HepG2 (cell line): ENCODE results near the gene TCF12. TPM values are rescaled to one million over a fixed set of nuclear protein-coding genes. Genes with fewer than 3 reads are reported as not detected.

ENCODE experiments used
- ATAC-seq: fragments of 200-7000 bp; cut with Tn5 transposase; 3 replicates; pipeline ENCODE4 v1.9.1; 2020; ENCODE audit warnings: mild to moderate bottlenecking, moderate library complexity
- BruUV-seq: library from RNA; stranded (reverse); fragments of 400-500 nt; replicated peaks from 2 replicates; lab custom pipeline; 2021; lab: Mats Ljungman, UMichigan
- CTCF ChIA-PET: fragments of 300-600 bp; formaldehyde crosslinking; extraction: SDS; loops from one replicate; lab custom pipeline; 2021; ENCODE audit warnings: low total read pairs, inconsistent platforms, low intra/inter-chr PET ratio; lab: Yijun Ruan, JAX
- POLR2A ChIA-PET: fragments of 350-600 bp; sonication (Branson Sonifier 250); formaldehyde crosslinking; loops from one replicate; lab custom pipeline; 2020; ENCODE audit warnings: antibody characterized with exemption, inconsistent platforms; lab: Yijun Ruan, JAX
- DNase-seq: peaks from one replicate; pipeline ENCODE4 v3.0.0-alpha.2; 2015; ENCODE audit warnings: low spot score
- FAIRE-seq: peaks from 3 replicates; lab custom pipeline; 2011; peaks lifted over from hg19 to GRCh38; lab: Jason Lieb, UNC
- H2AFZ ChIP-seq: one replicate; pipeline ENCODE4 v1.6.1; 2011; ENCODE audit warnings: low read length, inconsistent platforms
- H3K27ac ChIP-seq: fragments of 300-600 bp; 3 replicates; pipeline ENCODE4 v1.8.0; 2011; ENCODE audit warnings: mixed run types, mild to moderate bottlenecking, mixed read lengths, low read length, inconsistent platforms; ENCODE audit not compliant: insufficient read depth; ENCODE audit errors: extremely low read length
- H3K27me3 ChIP-seq, 2 experiments: fragments of 200-600 bp in 1 of 2; 2 replicates in 1 of 2; 3 replicates in 1 of 2; pipeline versions ENCODE4 v1.6.0 to v1.8.0; 2011; ENCODE audit warnings: low read length in 2 of 2, mild to moderate bottlenecking in 2 of 2, moderate library complexity in 2 of 2, inconsistent platforms in 1 of 2; ENCODE audit not compliant: insufficient read depth in 2 of 2, control insufficient read depth in 1 of 2
- H3K36me3 ChIP-seq, 2 experiments: fragments of 200-600 bp in 1 of 2; replicated peaks in 1 of 2; 2 replicates in 1 of 2; 3 replicates in 1 of 2; pipeline versions ENCODE4 v1.5.1 to v1.8.0; 2011; ENCODE audit warnings: low read length in 2 of 2, inconsistent platforms in 1 of 2; ENCODE audit not compliant: insufficient read depth in 2 of 2, control insufficient read depth in 1 of 2
- H3K4me1 ChIP-seq: 2 replicates; pipeline ENCODE4 v1.5.1; 2012; ENCODE audit warnings: low read length, inconsistent platforms; ENCODE audit not compliant: insufficient read depth
- H3K4me2 ChIP-seq: 2 replicates; pipeline ENCODE4 v1.6.0; 2011; ENCODE audit warnings: low read depth, low read length, inconsistent platforms
- H3K4me3 ChIP-seq, 3 experiments: fragments of 200-600 bp in 1 of 3; sonication (generic), shearing (Covaris generic) in 1 of 3; replicated peaks in 1 of 3; 2 replicates each; pipeline ENCODE4 v1.5.1; 2011 to 2016; ENCODE audit warnings: low read length in 3 of 3, inconsistent platforms in 2 of 3, low read depth in 2 of 3, mild to moderate bottlenecking in 2 of 3, control low read depth in 1 of 3, mixed read lengths in 1 of 3; ENCODE audit not compliant: insufficient read depth in 1 of 3
- H3K79me2 ChIP-seq: one replicate; pipeline ENCODE4 v1.6.1; 2011; ENCODE audit warnings: low read length, inconsistent platforms; ENCODE audit not compliant: insufficient read depth
- H3K9ac ChIP-seq: 2 replicates; pipeline ENCODE4 v1.6.0; 2011; ENCODE audit warnings: mild to moderate bottlenecking, low read depth, low read length, inconsistent platforms; ENCODE audit not compliant: insufficient read depth
- H3K9me3 ChIP-seq: 2 replicates; pipeline ENCODE4 v1.5.1; 2012; ENCODE audit warnings: mild to moderate bottlenecking, low read length
- H4K20me1 ChIP-seq: 2 replicates; pipeline ENCODE4 v1.6.0; 2011; ENCODE audit warnings: inconsistent platforms, mild to moderate bottlenecking, low read length, moderate library complexity; ENCODE audit not compliant: insufficient read depth
- BRD4 ChIP-seq: sonication (generic); formaldehyde crosslinking; IDR thresholded peaks from 2 replicates; pipeline ENCODE4 v1.4.0; 2020; ENCODE audit warnings: missing genetic modification reagents
- FLYWCH1 ChIP-seq: sonication (generic); formaldehyde crosslinking; IDR thresholded peaks from 2 replicates; pipeline ENCODE4 v1.8.1; 2023; ENCODE audit warnings: mild to moderate bottlenecking, missing genetic modification reagents
- KLF16 ChIP-seq, 2 experiments: sonication (generic) in 1 of 2; formaldehyde crosslinking in 1 of 2; IDR thresholded peaks; 2 replicates each; pipeline versions ENCODE4 v1.6.1 to v1.8.0; 2016 to 2023; ENCODE audit warnings: missing genetic modification reagents in 2 of 2, missing compliant biosample characterization in 1 of 2
- NR3C1 ChIP-seq: sonication (generic); formaldehyde crosslinking; IDR thresholded peaks from 2 replicates; pipeline ENCODE4 v1.4.0; 2020; ENCODE audit warnings: missing genetic modification reagents
- RELA ChIP-seq: sonication (generic); formaldehyde crosslinking; IDR thresholded peaks from 2 replicates; pipeline ENCODE4 v1.4.0; 2020; ENCODE audit warnings: missing genetic modification reagents
- TSC22D2 ChIP-seq: sonication (generic); formaldehyde crosslinking; IDR thresholded peaks from 2 replicates; pipeline ENCODE4 v1.5.1; 2020; ENCODE audit warnings: missing genetic modification reagents, mild to moderate bottlenecking, borderline replicate concordance
- ZNF124 ChIP-seq: sonication (generic); formaldehyde crosslinking; IDR thresholded peaks from 2 replicates; pipeline ENCODE4 v1.4.0; 2020; ENCODE audit warnings: missing genetic modification reagents
- ZNF780A ChIP-seq: sonication (generic); formaldehyde crosslinking; IDR thresholded peaks from 2 replicates; pipeline ENCODE4 v1.8.0; 2022; ENCODE audit warnings: mild to moderate bottlenecking, missing genetic modification reagents, moderate library complexity
- ZSCAN12 ChIP-seq: sonication (generic); formaldehyde crosslinking; IDR thresholded peaks from 2 replicates; pipeline ENCODE4 v1.9.0; 2021; ENCODE audit warnings: mild to moderate bottlenecking, missing genetic modification reagents
- WGBS: methylation state at CpG from one replicate; pipeline ENCODE4 v1.1.6; 2017; ENCODE audit warnings: low lambda C conversion rate; 5-methylcytosine and 5-hydroxymethylcytosine counted together
- in situ Hi-C: cut with HindIII; loops from 2 replicates; pipeline ENCODE4 v1.10.0; 2017; ENCODE audit warnings: low pct_unique_long_range_greater_than_20kb; ENCODE audit not compliant: extremely low pct_ligation_motif_present
- intact Hi-C: fragments of 100-400 bp; cut with micrococcal nuclease; formaldehyde crosslinking; loops from one replicate; pipeline ENCODE4 v1.10.0; 2022; ENCODE audit not compliant: unreplicated experiment
- polyA plus RNA-seq, 8 experiments: library from polyadenylated mRNA; depleted of rRNA in 3 of 8; stranded (reverse) in 7 of 8; unstranded in 1 of 8; fragments of >200 nt; fragmentation: Illumina TruSeq in 4 of 8; extraction: Trizol in 4 of 8; gene quantifications; 2 replicates each; pipeline versions ENCODE4 v1.2.1 to v1.2.3, GENCODE V29; 2011 to 2016; ENCODE audit warnings: low read depth in 4 of 8, missing spikeins in 1 of 8, mixed read lengths in 1 of 8; ENCODE audit not compliant: insufficient read depth in 1 of 8
- total RNA-seq, 5 experiments: library from RNA; depleted of rRNA; stranded (reverse); fragments of >200 nt; fragmentation: Illumina TruSeq; extraction: Trizol; gene quantifications; 2 replicates each; pipeline ENCODE4 v1.2.3, GENCODE V29; 2016; ENCODE audit warnings: low read depth in 1 of 5
- TF ChIP-seq, protein P1 (sequence below): sonication (generic); formaldehyde crosslinking; IDR thresholded peaks from 2 replicates; pipeline ENCODE4 v1.4.0; 2020; ENCODE audit warnings: missing genetic modification reagents
- TF ChIP-seq, protein P2 (sequence below): fragments of 450-650 bp; IDR thresholded peaks from 2 replicates; pipeline ENCODE4 v1.6.1; 2017; ENCODE audit warnings: mild to moderate bottlenecking
- TF ChIP-seq, protein P3 (sequence below): sonication (generic); formaldehyde crosslinking; IDR thresholded peaks from 2 replicates; pipeline ENCODE4 v1.4.0; 2020; ENCODE audit warnings: missing genetic modification reagents
- TF ChIP-seq, protein P4 (sequence below): sonication (generic); formaldehyde crosslinking; IDR thresholded peaks from 2 replicates; pipeline ENCODE4 v1.8.0; 2022; ENCODE audit warnings: mild to moderate bottlenecking, missing genetic modification reagents, moderate library complexity

TCF12 gene
- total and polyA plus RNA-seq, 2 of the 13 experiments (the other 11 are each of a cell fraction or from before 2014, with no cell fraction given) = 48.6 to 51.1 TPM

DNA sequence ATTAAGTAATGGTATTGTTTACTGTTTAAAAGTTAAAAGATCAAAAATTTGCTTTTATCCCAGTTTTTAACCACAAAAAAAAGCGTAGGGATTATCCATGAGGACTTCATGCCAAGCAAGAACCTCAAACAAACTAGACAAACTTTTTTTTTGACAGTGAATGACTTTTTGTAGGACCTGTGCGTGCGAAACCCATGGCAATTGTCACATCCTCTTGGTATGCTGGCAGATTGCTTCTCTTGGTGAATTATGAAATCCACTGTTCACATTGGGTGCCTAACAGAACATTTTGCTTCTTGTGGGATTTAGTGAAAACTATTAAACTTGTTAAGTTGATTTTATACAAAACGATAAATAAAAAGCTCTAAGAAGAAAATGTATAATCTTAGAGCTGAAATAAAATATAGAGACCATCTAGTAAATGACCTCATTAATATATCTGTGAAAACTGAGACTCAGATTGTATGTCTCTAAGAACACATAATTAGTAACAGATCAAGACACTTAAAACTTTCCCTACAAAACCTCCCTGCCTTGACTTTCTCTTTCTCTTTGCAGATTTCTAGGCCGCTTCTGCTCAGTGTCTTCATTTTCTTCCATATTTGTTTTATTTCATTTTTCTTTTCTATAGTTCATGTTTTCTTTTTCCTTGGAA, 370.6 kb downstream of the TCF12 start:
- CTCF ChIA-PET = no interaction called here
- no peaks in the 10 kb centered on the region for H4K20me1 ChIP-seq
- H3K27me3 ChIP-seq = no peaks in the 10 kb centered on the region
- no peak overlapping the region for H3K4me3 ChIP-seq
- H3K9me3 ChIP-seq = no peaks in the 10 kb centered on the region
- FAIRE-seq = no peak
- no peak overlapping the region for H3K4me2 ChIP-seq
- H3K79me2 ChIP-seq = no peaks in the 10 kb centered on the region
- H3K27ac ChIP-seq = no peak overlapping the region
- no peak overlapping the region for H2AFZ ChIP-seq
- H3K4me1 ChIP-seq = no peaks in the 10 kb centered on the region
- TF ChIP-seq FLYWCH1 (CRISPR knock-in tag) (no peak), RELA (CRISPR knock-in tag) (no peak), KLF16 (CRISPR knock-in tag; IDR thresholded peaks at IDR 0.05) (no peak), ZNF780A (CRISPR knock-in tag) (no peak), ZNF124 (no peak), ZSCAN12 (CRISPR knock-in tag) (no peak), TSC22D2 (CRISPR knock-in tag) (no peak), BRD4 (CRISPR knock-in tag) (no peak), NR3C1 (CRISPR knock-in tag) (no peak)
- TF ChIP-seq, protein P1, sequence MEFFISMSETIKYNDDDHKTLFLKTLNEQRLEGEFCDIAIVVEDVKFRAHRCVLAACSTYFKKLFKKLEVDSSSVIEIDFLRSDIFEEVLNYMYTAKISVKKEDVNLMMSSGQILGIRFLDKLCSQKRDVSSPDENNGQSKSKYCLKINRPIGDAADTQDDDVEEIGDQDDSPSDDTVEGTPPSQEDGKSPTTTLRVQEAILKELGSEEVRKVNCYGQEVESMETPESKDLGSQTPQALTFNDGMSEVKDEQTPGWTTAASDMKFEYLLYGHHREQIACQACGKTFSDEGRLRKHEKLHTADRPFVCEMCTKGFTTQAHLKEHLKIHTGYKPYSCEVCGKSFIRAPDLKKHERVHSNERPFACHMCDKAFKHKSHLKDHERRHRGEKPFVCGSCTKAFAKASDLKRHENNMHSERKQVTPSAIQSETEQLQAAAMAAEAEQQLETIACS (CRISPR knock-in tag) = no peak
- TF ChIP-seq, protein P2, sequence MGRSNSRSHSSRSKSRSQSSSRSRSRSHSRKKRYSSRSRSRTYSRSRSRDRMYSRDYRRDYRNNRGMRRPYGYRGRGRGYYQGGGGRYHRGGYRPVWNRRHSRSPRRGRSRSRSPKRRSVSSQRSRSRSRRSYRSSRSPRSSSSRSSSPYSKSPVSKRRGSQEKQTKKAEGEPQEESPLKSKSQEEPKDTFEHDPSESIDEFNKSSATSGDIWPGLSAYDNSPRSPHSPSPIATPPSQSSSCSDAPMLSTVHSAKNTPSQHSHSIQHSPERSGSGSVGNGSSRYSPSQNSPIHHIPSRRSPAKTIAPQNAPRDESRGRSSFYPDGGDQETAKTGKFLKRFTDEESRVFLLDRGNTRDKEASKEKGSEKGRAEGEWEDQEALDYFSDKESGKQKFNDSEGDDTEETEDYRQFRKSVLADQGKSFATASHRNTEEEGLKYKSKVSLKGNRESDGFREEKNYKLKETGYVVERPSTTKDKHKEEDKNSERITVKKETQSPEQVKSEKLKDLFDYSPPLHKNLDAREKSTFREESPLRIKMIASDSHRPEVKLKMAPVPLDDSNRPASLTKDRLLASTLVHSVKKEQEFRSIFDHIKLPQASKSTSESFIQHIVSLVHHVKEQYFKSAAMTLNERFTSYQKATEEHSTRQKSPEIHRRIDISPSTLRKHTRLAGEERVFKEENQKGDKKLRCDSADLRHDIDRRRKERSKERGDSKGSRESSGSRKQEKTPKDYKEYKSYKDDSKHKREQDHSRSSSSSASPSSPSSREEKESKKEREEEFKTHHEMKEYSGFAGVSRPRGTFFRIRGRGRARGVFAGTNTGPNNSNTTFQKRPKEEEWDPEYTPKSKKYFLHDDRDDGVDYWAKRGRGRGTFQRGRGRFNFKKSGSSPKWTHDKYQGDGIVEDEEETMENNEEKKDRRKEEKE = no peak
- TF ChIP-seq, protein P3, sequence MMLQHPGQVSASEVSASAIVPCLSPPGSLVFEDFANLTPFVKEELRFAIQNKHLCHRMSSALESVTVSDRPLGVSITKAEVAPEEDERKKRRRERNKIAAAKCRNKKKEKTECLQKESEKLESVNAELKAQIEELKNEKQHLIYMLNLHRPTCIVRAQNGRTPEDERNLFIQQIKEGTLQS (CRISPR knock-in tag) = no peak
- TF ChIP-seq, protein P4, sequence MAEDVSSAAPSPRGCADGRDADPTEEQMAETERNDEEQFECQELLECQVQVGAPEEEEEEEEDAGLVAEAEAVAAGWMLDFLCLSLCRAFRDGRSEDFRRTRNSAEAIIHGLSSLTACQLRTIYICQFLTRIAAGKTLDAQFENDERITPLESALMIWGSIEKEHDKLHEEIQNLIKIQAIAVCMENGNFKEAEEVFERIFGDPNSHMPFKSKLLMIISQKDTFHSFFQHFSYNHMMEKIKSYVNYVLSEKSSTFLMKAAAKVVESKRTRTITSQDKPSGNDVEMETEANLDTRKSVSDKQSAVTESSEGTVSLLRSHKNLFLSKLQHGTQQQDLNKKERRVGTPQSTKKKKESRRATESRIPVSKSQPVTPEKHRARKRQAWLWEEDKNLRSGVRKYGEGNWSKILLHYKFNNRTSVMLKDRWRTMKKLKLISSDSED (CRISPR knock-in tag) = no peak
- TF ChIP-seq, all 625 proteins: peak for 0
- ATAC-seq (no peak), DNase-seq (no peak)
- BruUV-seq = no TSS peak
- 99% methylated on average over 5 of the region's 5 CpGs for WGBS
- peaks cover 7 to 36% of the 10 kb centered on the region in 2 experiments for H3K36me3 ChIP-seq
- in situ Hi-C loops = no loop called here
- no peak overlapping the region for H3K9ac ChIP-seq
- intact Hi-C loops = no loop called here
- POLR2A ChIA-PET = no interaction called here
